DND-41 (cell line): ENCODE results near the gene LRFN2.

ENCODE experiments used
- EZH2 ChIP-seq: IDR thresholded peaks from 3 replicates; pipeline ENCODE4 v1.6.1; 2012; ENCODE audit warnings: borderline replicate concordance, low read depth, mild to moderate bottlenecking, moderate library complexity, low read length, inconsistent platforms; ENCODE audit not compliant: severe bottlenecking
- TF ChIP-seq, protein P1 (sequence below): IDR thresholded peaks from 2 replicates; pipeline ENCODE4 v1.5.1; 2012; ENCODE audit warnings: borderline replicate concordance, low read length, moderate library complexity, mild to moderate bottlenecking; ENCODE audit not compliant: poor library complexity, severe bottlenecking; ENCODE audit errors: extremely low read depth

GRCh38 chr6:40541556-40542174, 45.5 kb downstream of the LRFN2 start:
- TF ChIP-seq, protein P1, sequence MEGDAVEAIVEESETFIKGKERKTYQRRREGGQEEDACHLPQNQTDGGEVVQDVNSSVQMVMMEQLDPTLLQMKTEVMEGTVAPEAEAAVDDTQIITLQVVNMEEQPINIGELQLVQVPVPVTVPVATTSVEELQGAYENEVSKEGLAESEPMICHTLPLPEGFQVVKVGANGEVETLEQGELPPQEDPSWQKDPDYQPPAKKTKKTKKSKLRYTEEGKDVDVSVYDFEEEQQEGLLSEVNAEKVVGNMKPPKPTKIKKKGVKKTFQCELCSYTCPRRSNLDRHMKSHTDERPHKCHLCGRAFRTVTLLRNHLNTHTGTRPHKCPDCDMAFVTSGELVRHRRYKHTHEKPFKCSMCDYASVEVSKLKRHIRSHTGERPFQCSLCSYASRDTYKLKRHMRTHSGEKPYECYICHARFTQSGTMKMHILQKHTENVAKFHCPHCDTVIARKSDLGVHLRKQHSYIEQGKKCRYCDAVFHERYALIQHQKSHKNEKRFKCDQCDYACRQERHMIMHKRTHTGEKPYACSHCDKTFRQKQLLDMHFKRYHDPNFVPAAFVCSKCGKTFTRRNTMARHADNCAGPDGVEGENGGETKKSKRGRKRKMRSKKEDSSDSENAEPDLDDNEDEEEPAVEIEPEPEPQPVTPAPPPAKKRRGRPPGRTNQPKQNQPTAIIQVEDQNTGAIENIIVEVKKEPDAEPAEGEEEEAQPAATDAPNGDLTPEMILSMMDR = no peak
- TF ChIP-seq EZH2 = no peak
